Activated naive CD4-positive, alpha-beta T cell treated with anti-CD3 and anti-CD28 coated beads, Interleukin-2, amount 10 ng/mL, durations not matched to agents 7 days and 5 days (primary cell): ENCODE data around the gene USP51.
"Not testable (repeated sequence)": the region's sequence is repeated elsewhere in the genome, so short reads cannot be mapped to it uniquely, and the experiment has no call there.

ENCODE experiments used
- CTCF ChIA-PET: fragments of 350-600 bp; sonication (Branson Sonifier 250); formaldehyde crosslinking; loops from one replicate; lab custom pipeline; 2021; ENCODE audit warnings: antibody characterized with exemption; lab: Charles Lee
- DNase-seq: peaks from one replicate; pipeline ENCODE4 v3.0.0-alpha.2; 2020
- H3K27ac Mint-ChIP-seq: one replicate; pipeline ENCODE4 v1.8.0; 2021; ENCODE audit warnings: mild to moderate bottlenecking, moderate library complexity, mixed read lengths
- H3K27me3 Mint-ChIP-seq: one replicate; pipeline ENCODE4 v1.8.0; 2021; ENCODE audit warnings: mild to moderate bottlenecking, mixed read lengths
- H3K36me3 Mint-ChIP-seq: one replicate; pipeline ENCODE4 v1.8.0; 2021; ENCODE audit warnings: mixed read lengths
- H3K4me1 Mint-ChIP-seq: one replicate; pipeline ENCODE4 v1.8.0; 2021; ENCODE audit warnings: mixed read lengths
- H3K4me3 Mint-ChIP-seq: one replicate; pipeline ENCODE4 v1.8.0; 2021; ENCODE audit warnings: mild to moderate bottlenecking, moderate library complexity, mixed read lengths
- H3K9me3 Mint-ChIP-seq: one replicate; pipeline ENCODE4 v1.8.0; 2021; ENCODE audit warnings: mixed read lengths

The USP51 gene

GRCh38 chrX:55489314-55490009 is at the start of gene USP51:
USP51 (minus strand) TSS chrX:55489848; CDS start chrX:55488939, 909 bp downstream.
- no peaks in the 10 kb centered on the region for H3K27me3 Mint-ChIP-seq
- peak; percentile 30 for DNase-seq
- peak within 1 kb of the TSS; percentile 94 for H3K27ac Mint-ChIP-seq
- no peaks in the 10 kb centered on the region for H3K9me3 Mint-ChIP-seq
- no peaks in the 10 kb centered on the region for H3K36me3 Mint-ChIP-seq
- peaks cover 19% of the 10 kb centered on the region for H3K4me1 Mint-ChIP-seq
- CTCF ChIA-PET = interaction anchor here (1.2 to 1.8 kb wide), 2 partner anchors 37 to 419 kb away, joined by 3 to 7 read pairs; partner anchors contain the start of gene MAGEH1
- H3K4me3 Mint-ChIP-seq = peak within 1 kb of the TSS; percentile 88

- Mint-ChIP-seq H3K27me3 (peaks cover 4% of the 10 kb centered on the region), H3K27ac (no peak overlapping the region), H3K4me3 (no peak overlapping the region), H3K36me3 (no peaks in the 10 kb centered on the region), H3K4me1 (no peaks in the 10 kb centered on the region), H3K9me3 (no peaks in the 10 kb centered on the region)
- no peak for DNase-seq
- CTCF ChIA-PET = no interaction called here
These were observed 34.8 kb upstream of the USP51 start for GRCh38 chrX:55524487-55524886.

- peaks cover 4% of the 10 kb centered on the region for H3K27me3 Mint-ChIP-seq
- H3K4me1 Mint-ChIP-seq = no peaks in the 10 kb centered on the region
- H3K36me3 Mint-ChIP-seq = no peaks in the 10 kb centered on the region
- H3K9me3 Mint-ChIP-seq = no peaks in the 10 kb centered on the region
- no peak for DNase-seq
- no peak overlapping the region for H3K27ac Mint-ChIP-seq
- H3K4me3 Mint-ChIP-seq = no peak overlapping the region
- CTCF ChIA-PET = no interaction called here
These were observed 33.7 kb upstream of the USP51 start for GRCh38 chrX:55523356-55523755.

- CTCF ChIA-PET = no interaction called here
- Mint-ChIP-seq H3K27ac (no peak overlapping the region), H3K4me3 (no peak overlapping the region)
These were observed 33.1 kb upstream of the USP51 start for GRCh38 chrX:55522596-55523276.

DNA sequence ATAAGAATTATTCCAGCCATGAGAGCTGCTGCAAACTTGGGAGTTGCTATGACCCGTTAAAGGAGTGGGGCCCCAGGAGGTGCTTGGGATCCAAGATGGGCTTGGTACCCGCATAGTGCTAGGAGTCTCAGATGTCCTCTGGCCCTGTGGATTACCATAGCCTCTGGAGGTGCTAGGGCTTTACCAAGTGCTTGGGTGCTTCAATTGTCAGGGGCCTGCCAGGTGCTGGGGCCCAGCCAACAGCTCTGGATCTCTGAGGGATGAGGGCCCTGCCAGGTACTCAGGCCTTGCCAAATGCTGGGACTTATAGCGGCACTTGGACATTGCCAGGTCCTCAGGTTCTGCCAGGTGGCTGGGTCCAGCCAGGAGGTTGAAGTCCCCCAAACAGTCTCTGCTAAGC is 32.0 kb upstream of the USP51 start:
- CTCF ChIA-PET = no interaction called here
- H3K4me1 Mint-ChIP-seq = no peaks in the 10 kb centered on the region
- H3K27ac Mint-ChIP-seq = no peak overlapping the region
- H3K4me3 Mint-ChIP-seq = no peak overlapping the region
- H3K9me3 Mint-ChIP-seq = no peaks in the 10 kb centered on the region
- H3K36me3 Mint-ChIP-seq = no peaks in the 10 kb centered on the region
- no peak for DNase-seq
- H3K27me3 Mint-ChIP-seq = peaks cover 4% of the 10 kb centered on the region

More at GRCh38 chrX:55522596-55523276, 33.1 kb upstream of the USP51 start:
- peaks cover 4% of the 10 kb centered on the region for H3K27me3 Mint-ChIP-seq
- H3K9me3 Mint-ChIP-seq = no peaks in the 10 kb centered on the region
- no peak for DNase-seq
- no peaks in the 10 kb centered on the region for H3K4me1 Mint-ChIP-seq
- H3K36me3 Mint-ChIP-seq = no peaks in the 10 kb centered on the region

DNA sequence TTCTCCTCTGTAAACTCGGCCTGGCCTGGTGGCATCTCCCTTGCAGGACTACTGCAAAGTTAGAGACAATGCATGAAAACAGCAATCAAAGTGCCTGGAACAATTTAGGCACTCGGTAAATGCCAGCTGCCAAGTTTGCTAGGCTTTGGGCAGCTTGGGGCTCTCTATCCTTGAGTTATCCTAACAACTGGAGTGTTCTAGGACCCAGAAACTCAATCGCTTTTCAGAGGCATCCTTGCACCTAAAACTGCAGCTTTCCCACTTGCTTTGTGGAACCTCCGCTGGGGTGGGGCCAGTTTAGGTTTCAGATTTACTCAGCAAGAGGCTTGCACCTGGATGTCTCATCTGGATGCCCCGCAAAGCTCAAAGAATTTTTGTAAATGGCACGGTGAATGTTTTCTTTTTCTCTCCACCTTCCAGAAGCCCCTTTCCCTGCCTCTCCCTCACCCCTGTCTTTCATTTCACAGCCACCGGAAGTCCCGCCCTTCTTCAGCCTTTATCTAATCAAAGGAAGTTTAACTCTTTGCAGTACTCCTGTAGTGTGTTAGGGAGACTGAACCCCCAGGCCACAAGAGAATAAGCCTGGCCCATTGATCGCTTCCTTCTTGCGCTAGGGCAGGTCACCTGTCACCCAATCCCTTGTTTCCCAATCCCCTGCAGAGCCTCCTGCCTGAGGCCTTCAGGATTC is 27.3 kb upstream of the USP51 start:
- H3K4me1 Mint-ChIP-seq, H3K9me3 Mint-ChIP-seq, CTCF ChIA-PET, H3K36me3 Mint-ChIP-seq, DNase-seq, H3K27me3 Mint-ChIP-seq, H3K4me3 Mint-ChIP-seq, H3K27ac Mint-ChIP-seq: not testable (repeated sequence)

GRCh38 chrX:55513045-55513737 is 23.5 kb upstream of the USP51 start:
- H3K36me3 Mint-ChIP-seq, H3K4me1 Mint-ChIP-seq, H3K27ac Mint-ChIP-seq: not testable (repeated sequence)

DNA sequence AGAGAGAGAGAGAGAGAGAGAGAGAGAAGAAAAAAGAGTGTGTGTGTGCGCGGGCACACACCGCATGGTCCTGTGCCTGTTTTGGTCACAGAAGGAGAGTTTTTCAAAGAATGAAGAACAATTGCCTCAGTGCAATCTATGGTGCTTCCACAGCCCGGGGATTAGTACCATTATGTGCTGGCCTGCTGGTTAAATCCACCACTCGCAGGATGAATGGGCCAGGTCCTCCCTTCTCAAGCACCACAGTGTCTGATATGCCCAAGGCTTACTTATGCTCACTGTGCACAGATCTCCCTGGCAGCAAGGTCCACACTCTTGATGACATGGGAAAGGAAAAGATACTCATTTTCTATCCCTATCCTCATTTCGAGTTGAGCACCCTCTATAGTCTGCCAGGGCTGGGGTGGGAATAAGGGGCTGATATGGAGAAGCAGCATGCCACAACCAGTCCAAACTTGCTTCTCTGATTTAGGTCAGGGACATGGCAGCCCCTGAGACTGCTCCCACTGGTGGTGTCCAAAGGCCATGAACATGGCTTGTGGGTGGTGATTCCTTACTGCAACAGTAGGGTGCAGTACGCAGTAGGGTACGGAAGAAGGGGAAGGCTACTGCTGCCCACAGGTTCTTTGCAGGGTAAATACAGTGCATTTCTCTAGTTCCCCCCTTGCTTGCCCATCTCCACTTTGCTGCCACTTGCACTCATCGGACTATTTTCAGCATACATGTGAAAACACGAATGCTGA is 18.9 kb upstream of the USP51 start:
- H3K27me3 Mint-ChIP-seq, CTCF ChIA-PET, H3K27ac Mint-ChIP-seq, H3K4me1 Mint-ChIP-seq, H3K4me3 Mint-ChIP-seq, H3K36me3 Mint-ChIP-seq, H3K9me3 Mint-ChIP-seq, DNase-seq: not testable (repeated sequence)

More at GRCh38 chrX:55513045-55513737, 23.5 kb upstream of the USP51 start:
- DNase-seq, H3K9me3 Mint-ChIP-seq, CTCF ChIA-PET, H3K27me3 Mint-ChIP-seq, H3K4me3 Mint-ChIP-seq: not testable (repeated sequence)

DNA sequence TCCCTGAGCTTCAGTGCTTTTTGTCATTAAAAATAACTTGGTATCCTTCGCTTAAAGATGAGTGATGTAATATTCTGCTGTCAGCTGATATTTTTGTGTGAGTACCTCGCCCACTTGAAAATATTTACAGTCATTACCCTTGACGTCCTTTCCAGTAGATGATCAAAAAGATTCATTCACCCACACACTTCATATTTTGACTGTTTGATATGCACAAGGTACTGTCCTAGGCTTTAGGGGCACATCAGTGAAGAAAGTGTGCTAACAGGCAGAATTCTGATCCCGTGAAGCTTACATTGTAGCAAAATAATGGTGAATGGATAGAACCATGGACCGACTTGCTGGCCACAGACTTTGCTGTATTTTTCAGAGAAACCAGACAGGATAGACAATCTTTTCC is 18.1 kb upstream of the USP51 start:
- H3K4me3 Mint-ChIP-seq, H3K36me3 Mint-ChIP-seq, H3K27me3 Mint-ChIP-seq, H3K27ac Mint-ChIP-seq, DNase-seq, H3K4me1 Mint-ChIP-seq, CTCF ChIA-PET, H3K9me3 Mint-ChIP-seq: not testable (repeated sequence)

- H3K27me3 Mint-ChIP-seq, H3K4me3 Mint-ChIP-seq, H3K27ac Mint-ChIP-seq, CTCF ChIA-PET, H3K36me3 Mint-ChIP-seq, H3K9me3 Mint-ChIP-seq, DNase-seq, H3K4me1 Mint-ChIP-seq: not testable (repeated sequence)
These were observed 17.4 kb upstream of the USP51 start for GRCh38 chrX:55507010-55507409.

GRCh38 chrX:55490974-55491373 is 1.3 kb upstream of the USP51 start:
- H3K4me3 Mint-ChIP-seq = no peak overlapping the region
- no peaks in the 10 kb centered on the region for H3K27me3 Mint-ChIP-seq
- H3K9me3 Mint-ChIP-seq = no peaks in the 10 kb centered on the region
- no peak overlapping the region for H3K27ac Mint-ChIP-seq
- DNase-seq = no peak
- peaks cover 16% of the 10 kb centered on the region for H3K4me1 Mint-ChIP-seq
- H3K36me3 Mint-ChIP-seq = no peaks in the 10 kb centered on the region
- CTCF ChIA-PET = no interaction called here

DNA sequence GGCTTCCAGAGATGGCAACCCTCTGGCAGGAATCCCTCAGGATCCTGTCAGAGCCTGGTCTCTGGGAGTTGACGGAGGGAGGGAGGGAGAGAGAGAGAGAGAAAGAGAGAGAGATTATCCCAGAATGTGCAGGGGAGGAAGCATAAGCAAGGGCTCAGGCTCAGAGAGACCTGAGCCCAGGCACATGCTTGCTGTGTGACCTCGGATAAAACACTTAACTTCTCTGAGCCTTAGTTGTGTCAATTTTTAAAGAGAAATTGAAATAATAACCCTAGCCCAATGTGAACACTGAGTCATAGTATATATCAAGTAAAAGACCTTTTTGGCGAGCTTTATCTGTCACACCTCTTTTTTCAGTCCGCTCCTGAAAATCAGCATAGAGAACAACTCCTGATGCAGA is 473 bp upstream of the USP51 start:
- CTCF ChIA-PET = no interaction called here
- Mint-ChIP-seq H3K27me3 (no peaks in the 10 kb centered on the region), H3K36me3 (no peaks in the 10 kb centered on the region), H3K9me3 (no peaks in the 10 kb centered on the region), H3K4me1 (peaks cover 16% of the 10 kb centered on the region), H3K27ac (peak overlapping the region; percentile 94), H3K4me3 (peak overlapping the region; percentile 88)
- DNase-seq = no peak

DNA sequence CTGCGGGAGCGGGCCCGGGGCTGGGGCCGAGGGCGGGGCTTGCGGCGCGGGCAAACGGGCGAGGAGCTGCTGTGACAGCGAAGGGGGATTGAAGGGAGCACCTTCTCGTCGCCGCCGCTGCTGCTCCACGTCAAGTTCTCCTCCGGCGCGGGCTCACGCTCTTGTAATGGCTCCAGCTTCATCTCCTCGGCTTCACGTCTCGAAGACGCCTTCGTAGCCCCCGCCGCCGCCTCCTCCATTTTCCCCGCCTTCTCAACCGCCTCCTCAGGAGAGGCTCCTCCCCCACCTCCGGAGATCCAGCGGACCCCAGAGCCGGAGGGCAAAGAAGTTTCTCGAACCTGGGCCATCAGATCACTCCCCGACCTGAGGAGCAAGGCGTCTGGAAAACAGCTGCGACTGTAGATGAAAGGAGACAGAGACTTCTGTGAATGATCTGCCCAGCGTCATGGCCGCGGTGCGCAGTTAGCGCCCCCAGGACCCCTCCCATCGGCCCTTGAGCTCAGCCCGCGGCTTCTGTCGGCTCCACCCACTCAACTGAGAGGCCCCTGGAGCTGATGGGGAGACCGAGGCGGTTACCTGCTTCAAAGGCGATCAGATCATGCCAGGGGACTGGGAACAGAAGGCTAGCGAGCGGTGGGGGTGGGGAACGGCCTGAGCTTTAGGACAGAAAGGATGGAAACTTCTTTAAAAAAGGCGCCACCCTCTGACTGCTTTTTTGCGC is 895 bp downstream of the USP51 start:
- DNase-seq = peak; percentile 73
- CTCF ChIA-PET = interaction anchor here (1.2 to 1.8 kb wide), 2 partner anchors 36 to 420 kb away, joined by 3 to 7 read pairs; partner anchors contain the start of gene MAGEH1
- Mint-ChIP-seq H3K4me1 (peaks cover 19% of the 10 kb centered on the region), H3K4me3 (peak overlapping the region; percentile 88), H3K9me3 (no peaks in the 10 kb centered on the region), H3K27me3 (no peaks in the 10 kb centered on the region), H3K27ac (peak overlapping the region; percentile 94), H3K36me3 (no peaks in the 10 kb centered on the region)
